GOT3 (cell line): ENCODE results near the gene ATG4A.

Source experiments
- DNase-seq: peaks from one replicate; lab custom pipeline; 2025; ENCODE audit warnings: mixed read lengths; lab: John Stamatoyannopoulos, UW

Gene ATG4A

GRCh38 chrX:108169768-108170167 lies 78.2 kb downstream of the ATG4A start:
- no peak for DNase-seq

- no peak for DNase-seq
Measured at GRCh38 chrX:108171671-108172070, 80.1 kb downstream of the ATG4A start.

- no peak for DNase-seq
Measured at GRCh38 chrX:108173874-108174273, 82.3 kb downstream of the ATG4A start.

- DNase-seq: no peak
Measured at GRCh38 chrX:108177351-108178142, 86.0 kb downstream of the ATG4A start.

- no peak for DNase-seq
Measured at GRCh38 chrX:108178143-108178498, 86.5 kb downstream of the ATG4A start.

GRCh38 chrX:108186811-108187210 lies 95.2 kb downstream of the ATG4A start:
- no peak for DNase-seq

GRCh38 chrX:108198420-108198819 lies 106.8 kb downstream of the ATG4A start:
- no peak for DNase-seq

GRCh38 chrX:108199041-108199440 lies 107.5 kb downstream of the ATG4A start:
- DNase-seq: no peak

- no peak for DNase-seq
Measured at GRCh38 chrX:108199691-108200090, 108.1 kb downstream of the ATG4A start.

- no peak for DNase-seq
Measured at GRCh38 chrX:108203540-108203939, 112.0 kb downstream of the ATG4A start.
